ENCODE data around the gene PSTPIP1. TPM values are rescaled to one million over a fixed set of nuclear protein-coding genes. Genes with fewer than 3 reads are reported as not detected.

The PSTPIP1 gene
- polyA plus RNA-seq, 3 donors: 1.1 to 2.4 (median 1.4) TPM

- no peak for DNase-seq
Measured at GRCh38 chr15:76976572-76977270, 18.2 kb upstream of the PSTPIP1 start.

- DNase-seq: no peak
Measured at GRCh38 chr15:76978522-76979330, 16.2 kb upstream of the PSTPIP1 start.

DNA sequence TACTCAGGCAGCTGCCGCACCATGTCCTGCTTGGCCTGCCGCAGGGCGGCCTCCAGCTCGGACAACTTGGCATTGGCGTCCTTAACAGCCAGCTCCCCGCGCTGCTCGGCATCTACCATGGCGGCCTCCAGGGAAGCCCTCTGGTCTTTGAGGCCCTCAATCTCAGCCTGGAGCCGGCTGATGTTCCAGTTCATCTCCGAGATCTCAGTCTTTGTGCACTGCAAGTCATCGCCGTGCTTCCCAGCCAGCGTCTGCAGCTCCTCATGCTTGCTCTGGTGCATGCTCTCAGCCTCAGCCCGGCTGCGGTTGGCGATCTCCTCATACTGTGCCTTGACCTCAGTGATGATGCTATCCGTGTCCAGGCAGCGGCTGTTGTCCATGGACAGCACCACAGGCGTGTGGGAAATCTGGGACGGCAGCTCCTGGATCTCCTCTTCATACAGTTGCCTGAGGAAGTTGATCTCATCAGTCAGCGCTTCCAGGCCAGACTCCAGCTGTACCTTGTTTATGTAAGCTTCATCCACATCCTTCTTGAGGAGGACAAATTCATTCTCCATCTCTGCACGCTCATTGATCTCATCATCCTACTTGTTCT lies 15.5 kb upstream of the PSTPIP1 start:
- no peak for DNase-seq

DNA sequence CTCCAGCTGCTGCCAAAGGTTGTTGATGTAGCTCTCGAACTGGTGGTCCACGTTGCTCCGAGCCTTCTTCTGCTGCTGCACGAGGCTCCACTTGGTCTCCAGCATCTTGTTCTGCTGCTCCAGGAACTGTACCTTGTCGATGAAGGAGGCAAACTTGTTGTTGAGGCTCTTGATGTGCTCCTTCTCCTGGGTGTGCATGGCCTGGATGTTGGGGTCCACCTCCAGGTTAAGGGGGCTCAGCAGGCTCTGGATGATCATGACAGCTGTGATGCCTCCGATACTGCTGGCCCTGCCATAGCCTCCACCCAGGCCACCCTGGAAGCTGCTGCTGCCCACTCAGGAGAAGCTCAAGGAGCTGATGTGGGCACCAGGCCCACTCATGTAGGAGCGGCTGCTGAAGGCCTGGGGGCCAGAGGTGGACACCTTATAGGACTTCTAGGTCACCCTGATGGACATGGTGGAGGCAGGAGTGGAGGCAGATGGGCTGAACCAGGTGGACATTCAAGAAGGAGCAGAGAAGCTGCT lies 14.9 kb upstream of the PSTPIP1 start:
- DNase-seq: no peak

DNA sequence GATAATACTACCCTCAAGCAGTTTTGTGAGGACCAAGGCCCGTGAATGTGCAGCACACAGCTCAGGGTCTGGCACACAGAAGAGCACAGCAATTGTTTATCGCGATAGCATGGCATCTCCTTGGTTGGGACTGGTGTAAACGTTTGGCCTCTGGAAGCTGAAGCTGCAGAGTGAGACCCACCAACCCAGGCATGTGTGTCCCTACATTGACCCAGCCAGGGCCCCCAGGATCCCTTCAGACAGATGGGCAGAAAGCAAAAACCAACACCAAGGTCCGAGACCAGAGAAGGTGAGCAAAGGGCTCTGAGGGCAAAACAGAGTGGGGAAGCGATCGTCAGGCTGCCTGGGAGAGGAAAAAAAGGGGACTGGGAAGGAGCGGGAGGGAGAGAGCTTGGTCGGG lies 12.6 kb upstream of the PSTPIP1 start:
- no peak for DNase-seq

GRCh38 chr15:76982756-76983155 lies 12.2 kb upstream of the PSTPIP1 start:
- DNase-seq: no peak

DNA sequence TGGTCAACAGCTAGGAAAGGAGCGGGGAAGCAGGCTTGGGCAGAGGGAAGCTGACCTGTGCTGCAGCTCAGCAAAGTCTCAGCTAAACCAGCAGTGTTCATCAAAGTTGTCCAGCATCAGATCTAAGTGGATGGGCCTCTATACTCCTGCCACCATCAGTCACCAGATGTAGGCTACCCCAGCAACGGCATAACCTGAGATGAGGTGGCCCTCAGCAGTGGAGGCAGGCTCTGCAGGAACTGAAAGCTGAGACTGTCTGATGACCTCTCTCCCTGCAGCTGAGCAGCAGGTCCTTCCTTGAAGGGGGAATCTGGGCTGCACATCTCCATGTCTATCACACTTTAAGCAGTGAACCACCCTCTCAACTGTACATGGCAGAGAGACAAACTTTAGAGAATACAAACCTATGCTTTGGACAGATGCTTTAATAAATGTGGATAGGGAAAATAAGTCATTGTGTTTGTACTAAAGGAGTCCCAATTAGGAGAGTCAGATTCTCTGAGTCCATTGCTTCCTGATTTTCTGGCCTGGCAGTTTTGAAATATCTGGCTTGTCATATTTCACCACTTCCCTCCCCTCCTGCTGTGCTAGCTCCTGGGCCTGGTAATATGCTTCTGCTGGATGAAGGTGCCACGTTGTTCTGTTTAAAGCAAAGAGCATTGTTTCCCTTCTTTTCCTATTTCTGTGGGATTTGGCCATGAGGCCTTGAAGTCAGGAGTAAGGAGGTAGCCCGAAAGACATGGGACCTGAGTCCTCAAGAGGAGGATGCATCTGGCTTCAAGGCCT lies 11.1 kb upstream of the PSTPIP1 start:
- no peak for DNase-seq

- no peak for DNase-seq
Measured at GRCh38 chr15:76986743-76987142, 8.2 kb upstream of the PSTPIP1 start.

DNA sequence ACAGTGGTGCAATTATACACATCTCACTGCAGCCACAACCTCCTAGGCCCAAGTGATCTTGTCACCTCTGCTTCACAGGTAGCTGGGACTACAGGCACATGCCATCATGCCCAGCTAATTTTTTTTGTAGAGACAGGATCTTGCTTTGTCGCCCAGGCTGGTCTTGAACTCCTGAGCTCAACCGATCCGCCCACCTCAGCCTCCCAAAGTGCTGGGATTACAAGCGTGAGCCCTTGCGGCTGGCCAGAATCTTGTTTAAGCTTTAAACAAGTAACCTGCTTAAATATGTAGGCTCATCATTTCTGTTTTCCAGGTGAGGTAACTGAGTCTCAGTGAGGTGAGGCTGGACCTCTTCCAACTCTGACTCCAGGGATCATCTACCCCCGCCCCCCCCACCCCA lies 7.7 kb upstream of the PSTPIP1 start:
- no peak for DNase-seq

DNA sequence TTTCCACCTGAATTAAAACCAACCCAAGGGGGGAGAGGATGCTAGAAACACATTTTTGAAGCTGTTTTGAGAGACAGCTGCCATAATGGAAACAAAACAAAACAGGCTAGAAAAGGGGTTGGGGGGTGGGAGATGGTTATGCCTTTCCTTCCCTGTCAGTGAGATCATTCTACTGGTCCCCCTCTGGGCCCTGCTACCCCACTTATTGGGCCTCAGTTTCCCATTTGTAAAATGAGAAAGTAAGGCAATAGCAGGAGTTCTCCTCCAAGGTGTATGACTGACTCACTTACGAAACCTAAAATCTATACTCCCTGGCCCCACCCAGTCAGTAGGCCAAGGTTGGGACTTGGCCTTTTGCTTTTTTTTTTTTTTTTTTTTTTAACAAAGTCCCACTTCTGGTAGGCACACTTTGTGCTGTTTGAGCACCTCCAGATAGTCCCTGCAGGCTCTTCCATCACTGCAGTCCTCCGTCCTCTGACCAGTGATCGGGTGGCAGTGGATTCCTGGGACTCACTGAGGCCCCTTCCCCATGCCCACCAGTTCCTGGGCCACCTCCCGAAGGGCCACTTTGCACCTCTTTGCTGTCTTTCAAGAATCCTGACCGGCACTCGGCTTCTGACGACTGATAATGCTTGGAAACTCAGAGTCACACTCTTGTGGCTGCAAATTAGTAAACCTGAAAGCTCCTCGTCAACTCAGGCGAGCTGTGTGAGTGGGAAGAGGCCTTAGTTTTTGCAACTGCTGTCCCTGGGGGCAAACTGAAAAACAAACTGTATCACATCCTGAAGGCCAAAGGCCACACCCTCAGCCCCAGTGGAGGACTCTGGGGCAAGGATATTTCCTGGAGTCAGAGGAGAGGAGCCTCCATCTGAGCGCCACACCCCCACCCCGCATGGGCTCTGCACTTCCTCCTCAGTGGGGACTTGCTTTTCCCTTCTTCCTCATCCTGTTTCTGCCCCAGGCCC lies 6.7 kb upstream of the PSTPIP1 start:
- DNase-seq: no peak

- DNase-seq: no peak
Measured at GRCh38 chr15:76988867-76989780, 5.8 kb upstream of the PSTPIP1 start.

DNA sequence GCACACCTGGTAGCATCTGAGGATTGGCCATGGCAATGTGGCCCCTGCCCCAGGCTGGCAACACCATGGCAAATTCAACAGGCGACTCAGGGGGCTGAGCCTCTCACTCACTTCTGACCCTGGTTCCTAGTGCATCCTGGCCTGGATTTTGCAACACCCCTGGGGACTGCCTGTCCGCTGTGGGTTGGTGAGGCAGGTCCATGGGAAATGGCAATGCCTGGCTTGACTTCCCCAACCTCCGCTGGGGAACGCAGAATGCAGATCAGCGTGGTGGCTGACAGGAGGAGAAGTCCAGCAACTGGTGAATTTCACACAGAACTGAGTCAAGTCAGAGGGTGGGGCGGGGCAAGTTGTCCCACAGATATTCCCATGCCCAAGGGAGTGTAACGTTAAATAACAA lies 3.9 kb upstream of the PSTPIP1 start:
- DNase-seq: no peak

GRCh38 chr15:76991741-76992645 lies 2.9 kb upstream of the PSTPIP1 start:
- DNase-seq: no peak

DNA sequence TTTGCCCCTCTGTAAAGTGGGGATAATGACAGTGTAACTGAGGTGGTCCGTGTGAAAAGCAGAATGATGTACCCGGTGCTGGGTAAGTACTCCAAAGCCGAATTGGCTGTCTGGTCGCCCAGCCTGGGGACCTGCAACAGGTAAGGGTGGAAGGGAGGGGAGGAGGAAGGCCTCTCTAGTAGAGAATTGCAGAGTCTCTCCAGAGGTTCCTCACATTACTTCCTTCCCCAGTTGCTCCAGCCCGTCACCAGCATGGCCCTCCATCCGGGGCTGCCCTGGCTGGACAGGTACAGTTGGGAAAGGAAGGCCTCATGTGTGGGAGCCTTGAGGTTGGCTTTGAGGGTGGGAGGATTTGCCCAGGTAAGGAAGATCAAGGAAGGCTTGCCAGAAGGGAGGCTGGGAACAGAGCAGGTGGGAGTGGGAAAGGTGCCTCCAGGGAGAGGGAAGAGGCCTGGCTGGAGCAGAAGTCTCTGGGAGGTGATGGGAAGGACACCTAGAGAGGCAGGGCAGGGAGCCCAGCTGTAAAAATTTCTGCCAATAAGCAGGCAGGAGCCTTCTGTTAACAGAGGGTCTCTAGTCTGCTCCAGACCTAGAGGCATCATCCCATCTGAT lies 1.7 kb upstream of the PSTPIP1 start:
- no peak for DNase-seq

DNA sequence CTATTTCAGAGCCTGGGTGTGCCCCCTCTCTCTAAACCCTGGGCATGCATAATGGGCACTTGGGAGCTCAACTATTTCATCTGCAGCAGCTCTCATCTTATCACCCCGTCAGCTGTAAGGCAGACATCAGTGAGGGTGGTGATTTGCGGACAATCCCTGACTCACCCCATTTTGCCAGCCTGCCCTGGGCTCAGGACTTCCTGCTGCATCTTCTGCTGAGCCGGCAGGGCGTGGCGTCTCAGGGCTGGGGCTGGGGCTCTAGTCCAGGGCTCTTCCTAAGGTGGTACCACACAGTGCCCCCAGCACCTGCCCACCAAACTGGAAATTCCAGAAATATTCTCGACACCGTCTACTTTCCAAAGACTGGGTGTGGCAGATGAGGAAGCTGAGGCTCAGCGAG lies 925 bp upstream of the PSTPIP1 start:
- no peak for DNase-seq

DNA sequence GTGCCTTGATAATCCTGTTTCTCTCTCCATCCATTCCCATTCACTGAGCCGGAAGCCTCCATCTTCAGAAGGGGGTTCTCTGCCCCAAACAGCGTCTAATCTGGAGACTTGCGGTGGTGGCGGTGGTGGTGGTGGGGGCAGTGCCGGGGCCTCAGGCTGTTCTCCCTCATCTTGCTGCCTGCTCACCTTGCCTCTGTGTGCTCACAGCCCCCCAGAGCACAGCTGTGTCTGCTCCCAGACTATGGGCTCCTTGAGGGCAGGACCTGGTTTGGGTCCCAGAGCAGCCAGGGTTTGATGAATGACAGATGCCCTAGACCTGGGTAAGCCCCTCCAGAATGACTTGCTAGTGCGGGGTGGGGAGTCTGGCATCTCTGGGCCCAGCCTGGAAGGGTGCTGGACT lies 430 bp upstream of the PSTPIP1 start:
- DNase-seq: no peak

- no peak for DNase-seq
Measured at GRCh38 chr15:76996076-76996525, 1.2 kb downstream of the PSTPIP1 start.

Data from renal pelvis (tissue), 4 donors.